Fibroblast of pulmonary artery (primary cell): Measurements from ENCODE around the gene MYH10.

Source experiments
- DNase-seq: peaks from one replicate; pipeline ENCODE4 v3.0.0-alpha.2; 2010; ENCODE audit warnings: low read depth
- H3K4me3 ChIP-seq: replicated peaks from 2 replicates; pipeline ENCODE4 v1.5.1; 2011; ENCODE audit warnings: low read depth, mild to moderate bottlenecking, control low read depth, low read length, moderate library complexity
- CTCF ChIP-seq: IDR thresholded peaks from 2 replicates; pipeline ENCODE4 v1.5.1; 2011; ENCODE audit warnings: mild to moderate bottlenecking, control low read depth, low read length, inconsistent platforms; ENCODE audit errors: missing control alignments

Gene MYH10

DNA sequence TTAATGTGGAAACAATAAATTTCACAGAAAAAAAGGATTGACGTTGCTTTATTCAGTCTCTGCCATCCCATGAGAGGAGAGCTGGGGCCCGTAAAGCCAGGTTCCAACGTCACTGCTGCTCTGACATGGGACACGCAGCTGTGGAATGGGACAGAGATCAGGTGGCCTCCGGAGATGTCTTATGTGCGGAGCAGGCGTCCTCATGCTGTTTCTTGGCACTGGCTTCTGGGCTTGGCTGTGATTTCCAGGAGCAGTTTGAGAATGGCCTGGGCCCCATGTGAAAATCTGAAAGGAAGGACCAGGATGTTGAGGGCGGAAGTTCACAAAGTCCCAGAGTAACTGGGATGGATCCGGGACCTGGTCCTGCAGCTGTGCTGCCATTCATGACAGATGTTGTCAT, 162.4 kb downstream of the MYH10 start:
- TF ChIP-seq CTCF: no peak
- H3K4me3 ChIP-seq: no peak overlapping the region
- DNase-seq: no peak

DNA sequence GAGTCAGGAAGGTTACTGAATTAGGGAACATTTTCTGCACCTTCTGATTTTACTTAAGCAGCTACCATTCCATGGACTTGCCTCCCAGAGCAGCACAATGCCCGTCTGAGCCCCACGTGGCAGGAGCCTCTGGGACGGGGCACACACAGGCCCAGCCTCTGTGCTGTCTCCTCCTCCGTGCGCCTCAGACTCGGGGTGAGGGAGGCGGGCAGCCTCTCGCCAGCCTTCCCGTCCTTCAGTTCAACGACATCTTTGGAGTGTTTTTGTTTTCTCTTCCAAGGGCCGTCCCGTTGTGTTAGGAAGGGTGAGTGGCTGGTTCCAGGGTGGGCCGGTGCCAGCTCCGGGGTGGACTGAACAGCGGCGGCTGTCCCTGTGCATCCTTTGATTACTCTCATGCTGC, 163.0 kb downstream of the MYH10 start:
- H3K4me3 ChIP-seq: no peak overlapping the region
- no peak for DNase-seq

GRCh38 chr17:8466873-8467272, 163.7 kb downstream of the MYH10 start:
- DNase-seq: no peak
- no peak overlapping the region for H3K4me3 ChIP-seq
- TF ChIP-seq CTCF: no peak

More for the DNA sequence above, 163.0 kb downstream of the MYH10 start:
- no peak for TF ChIP-seq CTCF

GRCh38 chr17:8466456-8466855, 164.1 kb downstream of the MYH10 start:
- H3K4me3 ChIP-seq: no peak overlapping the region
- peak; percentile 39 for DNase-seq
- TF ChIP-seq CTCF: no peak

GRCh38 chr17:8465759-8466158, 164.8 kb downstream of the MYH10 start:
- H3K4me3 ChIP-seq: no peak overlapping the region
- DNase-seq: no peak

GRCh38 chr17:8465356-8465755, 165.2 kb downstream of the MYH10 start:
- peak; percentile 16 for DNase-seq
- H3K4me3 ChIP-seq: no peak overlapping the region
- no peak for TF ChIP-seq CTCF

More at GRCh38 chr17:8465759-8466158, 164.8 kb downstream of the MYH10 start:
- TF ChIP-seq CTCF: no peak

DNA sequence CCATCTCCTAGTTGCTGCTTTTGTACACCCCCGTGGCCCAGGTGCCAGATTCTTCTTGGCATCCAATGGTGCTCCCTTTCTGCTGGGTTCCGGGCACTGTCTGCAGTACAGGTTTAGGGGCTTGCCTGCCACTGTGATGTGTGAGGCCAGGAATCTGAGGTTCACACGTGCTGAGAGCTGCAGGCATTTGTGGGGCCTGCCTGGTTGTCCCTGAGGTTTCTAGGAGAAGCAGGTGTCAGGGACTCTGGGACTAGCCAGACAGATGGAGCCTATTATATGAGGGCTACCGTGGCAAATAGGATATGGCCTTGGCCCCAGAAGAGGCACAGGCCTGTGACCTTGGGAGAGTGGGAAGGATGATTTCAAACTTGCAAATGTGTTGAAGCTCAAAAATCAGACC, 165.6 kb downstream of the MYH10 start:
- TF ChIP-seq CTCF: no peak
- DNase-seq: no peak
- no peak overlapping the region for H3K4me3 ChIP-seq
